Activated CD8-positive, alpha-beta memory T cell treated with anti-CD3 and anti-CD28 coated beads for 48 hours (primary cell): ENCODE data around the gene SORCS2.
"Not testable (repeated sequence)": the region's sequence is repeated elsewhere in the genome, so short reads cannot be mapped to it uniquely, and the experiment has no call there.

Experiments used
- DNase-seq, 3 experiments: peaks; one replicate each; pipeline ENCODE4 v3.0.0-alpha.2; 2020; ENCODE audit warnings: low read depth in 2 of 3, low spot score in 2 of 3

Gene SORCS2

GRCh38 chr4:7595934-7596461, 403.7 kb downstream of the SORCS2 start:
- no peak for DNase-seq

DNA sequence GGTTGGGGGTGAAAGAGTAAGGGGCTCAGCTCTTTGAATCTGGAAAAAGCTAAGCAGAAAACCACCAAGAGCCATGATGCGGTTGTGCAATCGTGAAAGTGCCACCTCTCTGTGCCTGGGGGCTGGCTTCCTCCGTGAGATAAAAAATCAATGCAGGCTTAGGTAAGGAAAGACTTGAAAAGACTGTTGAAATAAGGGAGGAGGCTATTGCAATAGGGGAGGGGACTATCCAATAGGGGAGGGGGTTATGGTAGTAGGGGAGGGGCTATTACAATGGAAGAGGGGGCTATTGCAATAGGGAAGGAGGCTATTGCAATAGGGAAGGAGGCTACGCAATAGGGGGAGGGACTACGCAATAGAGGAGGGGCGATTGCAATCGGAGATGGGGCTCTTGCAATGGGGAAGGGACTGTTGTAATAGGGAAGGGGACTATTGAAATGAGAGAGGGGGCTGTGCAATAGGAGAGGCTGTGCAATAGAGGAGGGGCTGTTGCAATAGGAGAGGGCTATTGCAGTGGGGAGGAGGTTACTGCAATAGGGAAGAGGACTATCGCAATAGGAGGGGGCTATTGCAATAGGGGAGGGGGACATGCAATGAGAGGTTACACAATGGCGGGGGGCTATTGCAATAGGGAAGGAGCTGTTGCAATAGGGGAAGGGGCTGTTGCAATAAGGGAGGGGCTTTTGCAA, 404.7 kb downstream of the SORCS2 start:
- DNase-seq: no peak

- no peak for DNase-seq
These were observed 406.8 kb downstream of the SORCS2 start for GRCh38 chr4:7598939-7599790.

DNA sequence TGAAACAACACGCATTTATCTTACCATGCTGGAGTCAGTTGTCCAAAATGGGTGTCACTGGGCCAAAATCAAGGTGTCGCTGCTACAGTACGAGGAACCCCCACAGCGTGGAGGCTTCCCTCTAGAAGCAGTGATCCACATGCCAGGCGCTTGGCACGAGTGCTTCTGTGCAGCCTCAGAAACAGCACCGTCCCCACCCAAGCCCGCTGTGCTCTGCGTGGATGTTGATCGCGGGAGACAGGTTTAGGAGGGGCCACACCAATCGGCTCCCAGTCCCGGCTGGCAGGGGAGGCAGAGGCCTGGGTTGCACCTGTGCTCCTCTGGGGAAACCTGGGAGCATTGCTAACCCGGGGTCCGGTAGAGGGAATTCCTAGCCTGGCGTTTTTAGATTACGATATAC, 407.9 kb downstream of the SORCS2 start:
- DNase-seq: no peak

DNA sequence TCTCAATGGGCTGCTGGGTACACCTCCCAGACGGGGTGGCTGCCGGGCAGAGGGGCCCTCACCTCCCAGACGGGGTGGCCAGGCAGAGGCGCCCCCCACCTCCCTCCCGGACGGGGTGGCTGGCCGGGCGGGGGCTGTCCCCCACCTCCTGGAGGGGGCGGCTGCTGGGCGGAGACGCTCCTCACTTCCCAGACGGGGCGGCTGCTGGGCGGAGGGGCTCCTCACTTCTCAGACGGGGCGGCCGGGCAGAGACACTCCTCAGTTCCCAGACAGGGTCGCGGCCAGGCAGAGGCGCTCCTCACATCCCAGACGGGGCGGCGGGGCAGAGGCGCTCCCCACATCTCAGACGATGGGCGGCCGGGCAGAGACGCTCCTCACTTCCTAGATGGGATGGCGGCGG, 409.8 kb downstream of the SORCS2 start:
- DNase-seq: not testable (repeated sequence)

DNA sequence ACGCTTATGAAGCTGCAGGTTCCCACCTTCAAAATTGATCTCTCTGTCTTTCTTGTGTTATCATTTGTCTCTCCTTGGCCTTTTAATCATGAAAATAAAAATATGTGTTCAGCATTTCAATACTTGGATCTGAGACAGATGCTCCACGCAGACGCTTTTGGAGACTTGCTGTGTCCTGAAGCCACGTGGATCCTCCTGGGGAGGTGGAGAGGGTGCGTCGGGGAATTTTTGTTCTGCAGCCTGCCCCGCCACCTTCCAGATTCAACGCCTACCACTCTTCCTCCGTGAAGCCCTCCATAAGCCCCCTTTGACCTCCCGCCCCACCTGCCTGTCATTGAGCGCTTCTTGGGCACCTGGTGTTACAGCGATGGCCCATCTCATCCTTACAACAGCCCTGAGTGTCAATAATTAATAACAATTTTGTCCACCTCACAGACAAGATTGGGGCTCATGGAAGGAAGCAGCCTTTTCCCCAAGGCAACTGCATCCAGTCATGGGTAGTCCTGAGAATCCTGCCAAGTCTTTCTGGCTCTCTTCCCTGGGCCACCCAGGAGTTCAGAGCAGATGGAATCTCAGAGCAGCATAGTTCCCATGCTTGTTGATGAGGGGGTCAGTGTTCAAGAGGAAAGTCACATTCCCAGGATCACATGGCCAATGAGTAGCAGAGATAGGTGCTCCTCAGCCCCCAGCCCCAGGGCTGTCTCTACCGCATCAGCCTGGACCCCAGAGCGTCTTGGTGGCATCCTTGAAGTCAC, 415.0 kb downstream of the SORCS2 start:
- no peak for DNase-seq

GRCh38 chr4:7608046-7608445, 415.7 kb downstream of the SORCS2 start:
- DNase-seq: no peak

DNA sequence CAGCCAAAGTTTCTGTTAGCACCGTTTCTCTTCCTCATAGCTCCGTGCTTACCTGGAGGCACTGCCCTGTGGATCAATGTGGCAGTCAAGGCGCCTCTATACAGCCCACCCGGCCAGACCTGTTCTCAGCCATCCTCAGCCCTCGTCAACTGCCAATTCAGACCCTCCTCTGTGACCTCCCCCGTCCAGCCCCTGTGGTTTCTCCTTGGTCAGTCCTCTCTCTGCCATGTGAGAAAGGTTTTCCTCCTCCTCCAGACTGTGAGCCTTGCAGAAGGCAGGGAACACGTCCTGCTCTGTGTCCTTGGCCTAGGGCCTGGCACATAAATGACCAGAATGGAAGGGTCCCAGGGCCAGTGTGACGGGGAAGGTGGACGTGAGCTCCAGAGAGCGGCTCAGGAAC, 417.0 kb downstream of the SORCS2 start:
- DNase-seq: no peak

- DNase-seq: no peak
These were observed 417.8 kb downstream of the SORCS2 start for GRCh38 chr4:7610022-7610670.

DNA sequence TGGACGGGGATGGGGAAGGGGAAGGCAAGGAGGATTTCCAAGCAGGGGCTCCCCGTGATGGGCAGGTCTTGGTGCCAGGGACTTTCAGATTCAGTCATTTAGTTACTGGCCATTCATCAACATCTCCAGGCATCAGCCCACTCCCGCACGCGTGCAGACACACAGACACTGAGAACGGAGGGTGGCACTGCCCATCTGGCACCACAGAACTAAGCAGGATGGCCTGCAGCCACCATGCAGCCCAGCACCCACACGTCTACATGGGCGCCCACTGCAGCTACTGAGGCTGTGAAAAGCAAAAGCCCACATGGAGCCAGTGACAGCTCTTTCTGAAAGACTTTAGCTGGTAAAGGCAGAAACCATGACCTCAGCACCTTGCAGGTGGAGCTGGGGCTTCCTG, 418.5 kb downstream of the SORCS2 start:
- DNase-seq: no peak

DNA sequence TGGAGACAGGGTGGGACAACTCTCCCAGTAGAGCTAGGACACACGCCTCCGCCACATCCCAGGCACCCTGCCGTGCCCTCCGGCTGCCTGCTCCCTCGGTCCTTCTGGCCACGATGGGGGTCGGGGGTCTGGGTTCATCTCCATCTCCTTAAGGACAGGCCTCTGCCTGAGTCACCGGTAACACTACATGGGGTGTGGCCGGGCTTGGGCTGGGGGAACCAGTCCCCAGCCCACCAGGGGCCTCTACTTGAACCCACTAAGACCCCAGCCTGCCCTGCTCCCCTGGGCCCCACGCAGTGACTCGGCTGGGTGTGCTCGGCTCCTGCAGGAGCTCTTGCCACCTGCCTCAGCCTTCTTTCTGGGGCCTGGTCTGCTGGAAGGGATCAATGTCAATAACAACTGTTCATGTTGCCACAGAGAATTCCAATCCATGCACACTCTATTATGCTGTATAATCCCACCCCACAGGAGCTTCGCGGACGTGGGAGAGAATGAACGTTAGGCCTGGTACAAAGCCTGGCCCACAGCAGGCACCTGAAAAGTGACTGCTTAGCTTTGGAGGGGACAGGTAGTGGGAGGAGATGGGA, 420.1 kb downstream of the SORCS2 start:
- DNase-seq: no peak

- DNase-seq: no peak
These were observed 422.1 kb downstream of the SORCS2 start for GRCh38 chr4:7614350-7614949.

GRCh38 chr4:7616193-7616592, 423.9 kb downstream of the SORCS2 start:
- DNase-seq: no peak

GRCh38 chr4:7618361-7618760, 426.0 kb downstream of the SORCS2 start:
- no peak for DNase-seq

- DNase-seq: no peak
These were observed 427.9 kb downstream of the SORCS2 start for GRCh38 chr4:7620086-7620813.

- no peak for DNase-seq
These were observed 428.5 kb downstream of the SORCS2 start for GRCh38 chr4:7620814-7621176.

DNA sequence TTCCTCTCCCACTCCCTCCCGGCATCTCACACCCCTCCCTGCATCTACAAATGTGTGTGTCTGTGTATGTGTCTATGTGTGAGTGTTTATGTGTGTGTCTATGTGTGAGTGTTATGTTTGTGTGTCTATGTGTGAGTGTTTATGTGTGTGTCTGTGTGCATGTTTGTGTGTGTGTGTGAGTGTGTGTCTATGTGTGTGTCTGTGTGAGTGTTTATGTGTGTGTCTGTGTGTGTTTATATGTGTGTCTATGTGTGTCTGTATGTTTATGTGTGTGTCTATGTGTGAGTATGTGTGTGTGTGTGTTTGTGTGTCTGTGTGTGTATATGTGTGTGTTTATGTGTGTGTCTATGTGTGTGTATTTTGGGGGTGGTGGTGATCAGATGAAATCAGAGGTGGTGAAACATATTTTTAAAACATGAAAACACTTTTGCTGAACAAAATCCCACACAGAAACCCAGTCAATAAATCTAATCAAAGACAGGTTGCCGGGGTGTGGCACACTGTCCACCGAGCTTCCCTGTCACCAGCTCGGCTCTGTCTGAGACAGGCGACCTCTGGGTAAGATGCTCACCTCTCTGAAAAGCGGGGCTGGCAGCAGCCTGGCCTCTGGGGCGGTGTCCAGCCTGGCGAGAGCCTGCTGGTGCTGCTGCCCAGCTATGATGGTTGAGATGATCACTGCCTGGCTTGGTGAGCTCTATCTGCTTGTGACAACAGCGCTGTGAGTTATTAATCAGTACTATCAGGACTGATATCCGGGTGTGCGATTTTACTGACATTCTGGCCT, 429.1 kb downstream of the SORCS2 start:
- no peak for DNase-seq

DNA sequence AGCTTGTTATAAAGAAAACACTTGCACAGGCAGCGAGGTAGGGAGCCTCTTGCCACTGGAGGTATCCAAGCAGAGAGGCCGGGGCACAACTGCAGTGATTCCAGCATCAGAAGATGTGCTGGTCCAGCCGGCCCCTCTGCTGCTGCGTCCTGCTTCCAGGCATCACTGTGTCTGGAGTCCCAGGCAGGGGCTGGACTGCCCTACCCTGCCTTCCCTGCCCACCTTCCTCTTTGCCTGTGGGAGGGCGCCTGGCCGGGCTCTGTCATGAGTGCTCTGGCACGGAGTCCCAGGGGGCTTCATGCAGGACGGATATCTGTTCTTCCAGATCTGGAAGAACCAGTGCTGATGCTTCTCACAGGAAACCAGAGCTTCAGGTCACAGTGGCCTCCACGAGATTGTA, 430.0 kb downstream of the SORCS2 start:
- DNase-seq: no peak

DNA sequence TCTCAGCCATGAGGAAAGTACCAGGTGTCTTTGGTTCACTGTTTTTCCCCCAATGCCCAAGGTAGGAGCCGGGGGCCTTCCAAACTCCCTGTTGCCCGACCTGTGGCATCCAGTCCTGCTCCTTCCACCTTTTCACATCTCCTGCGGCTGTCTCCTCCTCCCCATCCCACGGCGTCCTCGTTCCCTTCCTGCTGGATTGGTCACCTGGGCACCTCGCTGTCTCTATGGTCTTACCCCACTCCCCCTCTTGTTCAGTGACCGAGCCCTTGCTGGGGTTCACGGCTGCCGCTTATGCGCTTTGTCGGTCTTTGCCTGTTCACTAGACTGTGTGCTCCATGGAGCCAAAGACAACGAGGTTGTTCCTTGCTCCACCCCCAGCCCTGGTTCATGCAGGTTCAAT, 431.1 kb downstream of the SORCS2 start:
- no peak for DNase-seq
